HUDEP-2 (cell line): ENCODE measurements around the gene CFAP92.
A peak's percentile ranks its signal among the peaks of the same experiment; 100 is the strongest.

Experiments
- DNase-seq, 76 experiments: peaks; one replicate each; lab custom pipeline; 2025; ENCODE audit not compliant: unreplicated experiment in 76 of 76; lab: John Stamatoyannopoulos, UW

Gene CFAP92

DNA sequence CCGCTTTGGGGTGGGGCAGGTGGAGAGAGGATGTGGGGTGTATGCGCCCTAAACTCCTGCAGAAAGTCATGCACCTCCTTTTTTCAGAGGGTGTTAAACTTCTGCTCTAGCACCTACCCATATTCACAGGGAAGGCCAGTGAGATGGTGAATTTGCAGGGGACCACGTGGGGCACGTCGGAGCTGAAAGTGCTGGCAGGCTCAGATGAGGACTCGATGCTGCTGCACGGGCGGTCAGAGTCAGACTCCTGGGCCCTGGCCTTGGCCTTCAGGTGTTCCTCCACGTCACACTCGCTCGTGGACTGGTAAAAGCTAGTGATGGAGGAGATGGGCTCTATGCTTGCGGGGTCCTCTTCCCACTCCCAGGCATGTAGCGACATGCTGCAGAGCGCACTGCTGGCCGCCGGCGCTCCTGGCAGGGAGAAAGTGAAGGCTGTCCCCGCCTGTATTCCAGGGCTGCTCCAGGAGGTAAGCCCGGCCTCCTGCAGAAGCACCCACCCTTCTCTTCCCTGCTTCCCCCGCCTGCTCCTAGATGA, 883 bp downstream of the CFAP92 start:
- no peak for DNase-seq

DNA sequence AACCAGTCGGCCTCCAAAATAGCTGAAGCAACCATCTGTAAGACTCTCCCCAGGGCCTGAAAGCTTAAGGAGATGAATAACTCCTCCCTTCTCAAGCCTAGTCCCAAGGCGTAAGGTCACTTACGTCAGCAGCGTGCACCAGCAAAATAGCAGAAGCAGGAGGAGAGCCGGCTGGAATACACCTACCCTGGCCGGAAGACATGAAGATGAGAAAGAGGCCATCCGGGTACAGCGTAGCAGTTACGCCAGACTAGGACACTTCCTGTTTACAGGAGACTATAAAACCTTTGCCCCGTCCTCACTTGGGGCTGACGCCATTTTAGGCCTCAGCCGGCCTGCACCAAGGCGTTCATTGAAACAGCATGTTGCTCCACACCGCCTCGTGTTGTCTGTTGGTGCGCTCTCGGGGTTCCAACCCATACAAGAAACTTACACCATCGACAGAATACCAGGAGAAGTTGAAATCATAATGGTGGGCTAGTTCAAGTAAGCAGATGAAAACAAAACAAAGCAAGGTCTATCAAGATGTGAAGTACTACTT, 2.5 kb downstream of the CFAP92 start:
- no peak for DNase-seq

DNA sequence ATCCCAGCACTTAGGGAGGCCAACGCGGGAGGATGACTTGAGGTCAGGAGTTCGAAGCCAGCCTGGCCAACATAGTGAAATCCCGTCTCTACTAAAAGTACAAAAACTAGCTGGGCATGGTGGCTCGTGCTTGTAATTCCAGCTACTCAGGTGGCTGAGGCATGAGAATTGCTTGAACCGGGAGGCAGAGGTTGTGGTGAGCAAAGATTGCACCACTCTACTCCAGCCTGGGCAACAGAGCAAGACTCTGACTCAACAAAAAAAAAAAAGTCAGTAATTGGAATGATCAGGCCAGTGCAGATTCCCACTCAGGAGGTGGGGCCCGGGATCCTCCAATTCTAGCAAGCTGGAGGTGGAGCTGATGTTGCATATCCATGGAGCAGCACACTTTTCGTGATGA, 5.6 kb downstream of the CFAP92 start:
- DNase-seq = no peak

DNA sequence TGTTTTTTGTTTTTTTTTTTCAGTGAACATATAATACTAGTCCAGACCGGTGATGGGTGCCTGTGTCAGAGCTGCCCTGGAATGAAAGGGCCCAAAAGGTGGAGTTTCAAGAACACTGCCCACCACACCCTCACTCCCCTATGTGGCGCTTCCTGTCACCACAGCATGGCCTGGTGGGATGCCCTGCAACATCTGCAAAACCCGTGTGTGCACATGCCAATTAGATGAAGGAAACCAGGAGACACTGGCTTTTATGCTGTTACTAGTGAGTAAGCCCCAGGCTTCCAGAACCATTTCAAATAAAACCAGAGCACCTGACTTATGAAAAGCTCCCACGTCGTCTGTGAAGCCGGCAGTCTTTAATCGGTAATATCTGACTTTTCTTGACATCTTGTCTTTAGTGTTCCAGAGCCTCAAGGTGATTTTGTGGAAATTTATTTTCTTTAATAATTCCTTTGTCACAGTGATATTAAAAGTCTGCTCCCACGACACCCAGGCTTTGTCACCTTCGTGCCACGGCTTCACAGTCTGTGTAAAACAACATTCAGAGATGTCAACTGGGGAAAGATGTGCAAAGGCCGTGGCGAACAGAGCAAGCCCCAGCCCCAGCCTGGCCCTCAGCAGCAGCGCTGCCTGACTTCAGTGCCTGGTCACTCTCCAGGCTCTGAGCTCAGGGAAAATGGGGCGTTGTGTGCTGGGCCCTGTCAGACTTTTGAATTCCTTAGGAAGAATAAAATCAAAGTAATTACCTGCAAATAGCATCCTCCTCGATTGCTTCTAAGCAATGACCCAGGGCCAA, 6.4 kb downstream of the CFAP92 start:
- DNase-seq = no peak

DNA sequence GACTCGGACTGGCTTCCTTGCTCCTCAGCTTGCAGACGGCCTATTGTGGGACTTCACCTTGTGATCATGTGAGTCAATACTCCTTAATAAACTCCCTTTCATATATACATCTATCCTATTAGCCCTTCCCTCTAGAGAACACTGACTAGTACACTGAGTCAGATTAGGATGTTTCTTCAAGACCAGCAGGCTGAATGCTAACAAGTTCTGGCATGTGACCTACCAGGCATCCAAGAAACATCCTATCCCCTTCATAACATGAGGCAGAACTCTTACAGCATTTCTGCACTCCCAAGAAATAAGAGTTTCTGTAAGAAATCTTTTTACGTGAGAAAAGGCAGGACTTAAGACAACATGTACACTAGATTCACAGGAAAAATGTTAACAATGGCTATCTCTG, 9.3 kb downstream of the CFAP92 start:
- DNase-seq = no peak

DNA sequence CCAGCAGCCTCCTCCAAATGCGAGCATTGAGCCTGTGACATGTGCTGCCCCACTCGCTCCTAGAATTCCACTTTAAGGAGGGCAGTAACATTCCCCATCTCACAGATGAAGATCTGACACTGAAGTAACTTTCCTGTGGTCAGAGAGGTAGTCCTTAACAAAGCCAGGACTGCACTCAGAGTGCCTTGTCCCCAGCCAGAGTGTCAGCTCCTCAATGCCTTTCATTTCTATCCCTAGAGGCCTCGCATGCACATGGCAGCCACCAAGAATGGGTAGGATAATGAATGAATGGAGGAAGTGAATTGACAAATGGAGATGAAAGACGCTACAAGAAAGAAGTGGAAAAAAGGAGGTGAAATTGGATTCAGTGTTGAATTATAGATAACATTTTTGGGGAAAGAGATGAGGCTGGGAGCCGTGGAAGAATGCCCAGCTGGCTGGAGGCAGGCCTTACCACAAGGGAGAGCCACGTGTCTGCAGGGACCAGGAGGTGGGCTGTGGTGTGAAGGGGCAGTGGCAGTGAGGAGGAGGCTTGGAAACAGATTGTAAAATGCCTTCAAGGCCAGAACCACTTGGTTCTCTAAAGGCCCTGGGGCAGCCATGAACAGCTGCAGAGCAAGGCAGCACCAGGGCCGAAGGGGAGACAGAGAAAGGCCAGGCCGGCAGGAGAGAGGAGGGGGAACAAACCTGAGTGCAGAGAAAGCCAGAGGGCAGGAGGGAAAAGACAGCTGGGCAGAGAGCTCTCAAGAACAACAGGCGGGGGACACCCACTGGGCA, 10.4 kb downstream of the CFAP92 start:
- DNase-seq = no peak

DNA sequence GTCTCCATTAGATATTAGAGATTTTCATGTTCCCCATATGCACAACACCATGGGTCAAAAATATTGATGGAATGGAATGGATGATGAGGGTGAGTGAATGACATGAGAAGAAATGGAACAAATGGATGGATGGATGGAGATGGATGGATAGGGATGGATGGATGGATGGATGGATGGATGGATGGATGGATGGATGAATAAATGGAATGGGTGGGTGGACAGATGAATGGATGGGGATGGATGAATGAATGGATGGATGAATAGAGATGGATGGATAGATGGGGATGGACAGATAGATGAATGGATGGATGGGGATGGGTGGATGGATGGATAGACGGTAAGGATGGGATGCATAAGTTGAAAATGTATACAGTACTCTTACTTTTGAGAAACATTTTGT, 18.6 kb downstream of the CFAP92 start:
- no peak for DNase-seq

DNA sequence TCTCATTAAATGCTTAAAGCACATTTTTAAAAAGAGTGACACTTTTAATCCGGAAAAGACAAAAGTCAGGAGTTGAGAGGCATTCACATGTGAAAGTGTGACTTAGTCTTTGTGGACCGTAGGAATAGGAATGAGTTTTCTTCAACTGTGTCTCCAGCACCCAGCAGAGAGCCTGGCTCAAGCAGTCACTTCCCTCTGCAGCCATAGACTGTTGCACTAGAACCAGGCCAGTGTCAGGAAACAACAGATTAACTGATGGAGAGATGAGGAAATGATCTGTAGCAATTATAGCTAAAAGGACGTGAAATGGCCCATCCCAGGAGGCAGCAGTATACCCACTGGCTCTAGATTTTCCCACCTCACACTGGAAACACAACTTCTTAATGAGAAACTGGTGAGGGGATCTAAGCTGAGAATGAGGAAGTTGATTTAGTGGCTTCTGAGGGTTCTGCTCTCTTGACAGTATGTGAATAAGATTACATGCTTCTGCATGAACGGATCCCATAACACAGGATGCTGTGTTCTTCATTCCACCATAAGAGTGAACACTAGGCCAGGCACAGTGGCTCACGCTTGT, 19.8 kb downstream of the CFAP92 start:
- DNase-seq = no peak

DNA sequence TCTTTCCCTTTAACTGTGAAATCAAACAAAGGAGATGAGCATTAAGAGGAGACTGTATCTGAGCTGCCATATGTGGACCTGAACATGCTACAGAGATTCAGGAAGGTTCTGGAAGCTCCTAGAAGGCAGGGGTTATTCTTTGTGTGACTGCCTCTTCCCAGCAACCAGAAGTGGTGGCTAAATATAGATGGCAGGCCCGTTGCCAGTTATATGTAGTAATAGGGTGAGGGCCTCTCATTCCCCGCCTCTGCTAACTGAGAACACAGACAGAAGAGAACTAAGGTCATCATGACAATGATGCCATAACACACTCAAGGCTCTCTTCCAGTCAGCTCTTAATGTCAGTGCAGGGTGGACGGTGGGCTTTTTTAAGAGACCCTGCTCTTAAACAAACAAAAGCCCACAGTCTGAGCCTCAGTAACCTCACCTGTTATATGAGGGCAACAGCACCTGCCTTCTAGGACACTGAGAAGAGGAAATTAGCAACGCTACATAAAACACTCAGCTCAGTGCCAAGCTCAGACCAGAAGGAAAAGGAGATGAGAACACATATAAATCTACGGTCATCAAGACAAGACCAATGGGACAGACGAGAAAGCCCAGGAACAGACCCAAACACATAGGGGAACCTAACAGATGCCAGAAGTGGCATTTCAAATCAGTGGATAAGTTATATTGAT, 22.3 kb downstream of the CFAP92 start:
- no peak for DNase-seq

DNA sequence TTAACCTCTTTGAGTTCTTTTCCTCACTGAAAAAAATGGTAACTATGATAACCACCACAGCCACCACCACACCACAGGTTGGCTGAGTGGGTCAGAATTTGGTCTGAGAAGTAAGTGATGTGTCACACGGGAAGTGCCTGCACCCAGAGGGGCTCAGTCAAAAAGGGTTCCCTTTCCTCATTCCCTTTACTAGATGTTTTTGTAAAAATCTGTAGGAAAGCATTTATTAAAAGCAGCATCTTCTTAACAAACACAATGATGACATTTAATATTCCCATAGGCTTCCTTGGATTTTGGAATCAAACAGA, 23.2 kb downstream of the CFAP92 start:
- no peak for DNase-seq

DNA sequence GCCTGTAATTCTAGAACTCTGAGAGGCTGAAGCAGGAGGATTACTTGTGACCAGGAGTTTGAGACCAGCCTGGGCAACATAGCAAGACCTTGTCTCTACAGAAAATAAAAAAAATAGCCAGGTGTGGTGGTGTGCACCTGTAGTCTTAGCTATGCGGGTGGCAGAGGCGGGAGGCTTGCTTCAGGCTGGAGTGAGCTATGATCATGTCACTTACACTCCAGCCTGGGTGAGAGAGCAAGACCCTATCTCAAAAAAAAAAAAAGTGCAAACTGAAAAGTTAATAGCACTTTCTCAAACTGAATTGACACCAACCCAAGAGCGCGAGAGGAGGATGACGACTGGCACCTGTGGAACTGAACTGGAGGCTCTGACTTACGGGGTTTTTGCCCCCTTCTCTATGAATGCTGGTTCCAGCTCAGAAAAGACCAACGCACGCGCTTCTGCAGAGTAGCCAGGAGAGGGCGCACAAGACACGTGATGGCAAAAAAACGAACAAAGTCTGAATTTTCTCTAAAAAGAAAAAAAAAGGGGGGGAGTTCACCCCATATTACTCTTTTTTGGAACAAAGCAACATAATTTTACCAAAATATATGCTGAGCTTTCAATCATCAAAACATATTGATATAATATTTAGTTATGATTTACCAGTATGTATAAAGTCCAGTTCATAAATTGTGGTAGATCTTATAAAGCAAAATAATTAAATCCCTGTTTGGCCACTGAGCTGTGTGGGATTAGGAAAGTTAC, 23.7 kb downstream of the CFAP92 start:
- peak in 40 of 76 experiments; percentile 3 to 55 (median 15) for DNase-seq

DNA sequence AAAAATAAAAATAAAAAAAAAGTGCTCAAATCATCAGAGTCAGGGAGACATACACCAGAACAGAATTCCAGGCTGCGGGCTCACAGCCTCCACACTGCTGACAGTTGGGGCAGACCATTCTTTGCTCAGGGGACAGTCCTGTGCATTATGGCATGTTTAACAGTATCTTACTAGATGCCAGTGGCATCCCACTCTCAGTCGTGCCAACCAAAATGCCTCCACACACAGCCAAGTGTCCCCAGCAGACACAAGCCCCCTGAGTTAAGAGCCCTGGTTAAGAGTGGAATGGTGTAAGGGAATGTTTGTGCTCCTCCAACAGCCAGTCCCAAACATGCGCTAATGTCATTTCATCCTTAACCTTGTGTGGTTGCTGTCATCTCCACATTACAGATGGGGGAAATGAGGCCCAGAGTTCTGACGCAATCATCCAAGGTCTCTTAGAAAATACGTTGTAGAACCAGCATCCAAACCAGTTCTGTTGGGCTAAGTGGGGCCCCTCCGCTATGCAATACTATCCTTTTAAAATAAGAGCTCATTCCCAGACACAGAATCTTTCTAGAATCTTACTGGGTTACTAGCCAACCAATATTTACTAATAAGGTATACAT, 26.0 kb downstream of the CFAP92 start:
- no peak for DNase-seq

DNA sequence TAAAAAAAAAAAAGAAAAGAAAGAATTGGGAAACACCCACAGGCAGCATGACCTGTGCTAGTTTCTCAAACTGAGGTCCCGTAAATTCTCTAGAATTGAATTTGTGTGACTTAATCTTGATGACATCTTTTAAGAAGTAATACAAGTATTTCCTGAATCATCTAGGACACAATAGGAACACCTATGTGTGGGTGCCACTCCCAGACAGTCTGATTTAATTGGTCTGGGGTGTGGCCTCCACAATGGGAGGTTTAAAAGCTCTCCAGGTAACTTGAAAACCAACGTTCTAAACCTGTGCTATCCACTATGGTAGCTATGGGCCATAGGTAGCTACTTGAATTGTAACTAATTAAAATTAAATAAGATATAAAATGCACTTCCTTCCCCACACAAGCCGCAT, 28.1 kb downstream of the CFAP92 start:
- DNase-seq = no peak

DNA sequence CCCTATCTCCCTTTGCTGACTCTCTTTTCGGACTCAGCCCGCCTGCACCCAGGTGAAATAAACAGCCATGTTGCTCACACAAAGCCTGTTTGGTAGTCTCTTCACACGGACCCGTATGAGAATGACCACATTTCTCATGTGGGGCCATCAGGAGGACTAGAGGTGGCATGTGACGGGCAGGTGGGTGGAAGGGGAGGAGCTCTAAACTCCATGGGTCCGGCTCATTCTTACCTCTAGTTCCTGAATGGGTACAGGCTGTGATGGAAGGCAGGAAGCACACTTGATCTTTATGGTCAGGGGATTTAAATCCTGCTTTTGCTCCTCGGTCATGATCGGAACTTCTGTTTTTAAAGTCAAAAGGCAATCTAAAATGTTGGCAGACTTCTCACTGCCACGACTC, 28.6 kb downstream of the CFAP92 start:
- no peak for DNase-seq

DNA sequence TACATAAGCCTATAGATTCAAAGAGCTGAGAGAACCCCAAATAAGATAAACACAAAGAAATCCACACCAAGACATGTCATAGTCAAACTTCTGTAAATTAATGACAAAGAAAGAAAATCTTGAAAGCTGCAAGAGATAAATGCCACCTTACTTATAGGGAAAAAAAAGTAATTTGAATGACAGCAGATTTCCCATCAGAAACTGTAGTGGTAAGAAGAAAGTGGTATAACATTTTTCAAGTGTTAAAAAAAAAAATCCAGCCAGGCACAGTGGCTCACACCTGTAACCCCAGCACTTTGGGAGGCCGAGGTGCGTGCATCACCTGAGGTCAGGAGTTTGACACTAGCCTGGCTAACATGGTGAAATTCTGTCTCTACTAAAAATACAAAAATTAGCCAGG, 37.4 kb downstream of the CFAP92 start:
- DNase-seq = no peak

DNA sequence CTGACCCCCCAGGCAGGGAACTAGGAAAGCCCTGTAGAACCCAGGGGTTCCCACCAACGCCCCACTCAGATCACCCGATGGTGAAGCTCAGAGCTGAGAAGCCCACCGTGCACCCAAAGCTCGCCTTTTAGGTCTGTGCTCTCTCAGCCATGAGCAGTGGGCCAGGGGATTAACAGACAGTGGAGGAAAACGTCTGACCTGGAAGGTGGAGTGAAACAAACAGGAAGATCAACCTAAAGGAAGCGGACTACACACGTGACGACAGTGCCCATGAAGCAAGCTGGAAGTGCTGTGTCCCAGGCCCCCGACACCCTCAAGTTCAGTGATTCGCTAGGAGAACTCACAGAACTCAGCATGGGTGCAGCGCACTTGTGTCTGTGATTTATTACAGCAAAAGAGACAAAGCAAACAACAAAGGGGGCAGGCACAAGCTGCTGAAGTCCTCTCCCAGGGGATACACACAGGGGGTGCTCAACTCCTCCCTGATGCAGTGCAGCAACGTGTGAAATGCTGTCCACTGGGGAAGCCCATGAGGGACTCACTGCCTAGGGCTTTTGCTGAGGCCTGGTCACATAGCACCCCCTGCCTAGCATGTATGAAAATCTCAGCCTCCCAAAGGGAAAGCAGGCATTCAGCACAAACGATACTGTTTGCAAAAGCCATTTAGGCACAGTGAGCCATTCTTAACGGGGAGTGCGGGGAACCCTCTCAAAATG, 43.5 kb downstream of the CFAP92 start:
- DNase-seq = peak in 7 of 76 experiments; percentile 1 to 17 (median 10)

DNA sequence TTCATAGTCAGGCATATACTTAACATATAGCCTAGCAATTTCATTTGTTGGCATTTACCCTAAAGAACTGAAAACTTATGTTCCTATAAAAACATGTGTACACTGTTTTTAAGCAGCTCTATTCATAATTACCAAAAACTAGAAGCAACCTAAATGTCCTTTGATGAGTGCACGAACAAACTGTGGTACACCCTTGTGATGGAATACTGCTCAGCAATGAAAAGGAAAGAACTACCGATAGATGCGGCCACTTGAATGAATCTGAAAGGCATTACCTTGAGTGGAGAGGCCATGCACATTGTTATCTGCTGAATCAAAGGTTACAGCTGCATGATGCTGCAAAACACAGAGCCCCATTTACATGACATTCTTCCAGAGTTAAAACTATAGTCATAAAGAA, 44.7 kb downstream of the CFAP92 start:
- DNase-seq = no peak

DNA sequence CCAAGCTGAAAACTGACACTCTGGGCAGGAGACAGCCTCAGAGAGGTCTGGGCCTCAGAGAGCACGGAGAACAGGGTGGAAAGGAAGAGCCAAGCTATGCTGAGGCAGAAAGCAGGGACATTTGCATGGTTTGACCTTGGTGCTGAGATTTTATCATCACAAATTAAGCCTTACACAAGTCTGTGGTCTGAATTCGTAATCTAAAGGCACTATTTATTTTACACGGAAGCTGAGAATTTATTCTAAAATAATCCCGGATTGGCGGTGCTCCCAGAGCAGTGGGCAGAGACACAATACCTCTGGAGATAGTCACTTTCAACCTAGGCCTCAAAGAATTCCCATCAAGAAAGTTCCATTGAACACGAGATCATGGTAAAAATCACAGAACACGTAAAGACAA, 47.5 kb downstream of the CFAP92 start:
- DNase-seq = no peak

DNA sequence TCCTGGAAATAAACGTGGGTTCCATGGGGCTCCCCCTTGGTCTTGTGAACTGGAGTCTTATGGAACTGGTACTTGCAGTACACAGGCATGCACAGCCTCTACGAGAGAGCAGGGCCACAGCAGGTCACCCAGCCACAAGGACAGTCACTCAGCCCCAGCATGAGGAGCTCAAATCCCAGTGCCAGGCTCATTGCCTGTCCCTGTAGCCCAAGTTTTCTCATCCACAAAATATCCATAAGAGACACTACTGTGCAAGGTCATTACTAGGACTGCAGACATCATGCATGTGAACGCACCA, 48.0 kb downstream of the CFAP92 start:
- no peak for DNase-seq
